ENCODE data around the gene MTCH1. TPM values are rescaled to one million over a fixed set of nuclear protein-coding genes. Genes with fewer than 3 reads are reported as not detected.

MTCH1 gene
- total and polyA plus RNA-seq, 2 experiments from 2014 or later, result 290 to 533 TPM

GRCh38 chr6:36968266-36968977 is 17.6 kb downstream of the MTCH1 start:
- peaks cover 30% of the 10 kb centered on the region for H3K36me3 ChIP-seq

GRCh38 chr6:36967757-36968156 is 18.2 kb downstream of the MTCH1 start:
- peaks cover 30% of the 10 kb centered on the region for H3K36me3 ChIP-seq

More at GRCh38 chr6:36968266-36968977, 17.6 kb downstream of the MTCH1 start:
- no peaks in the 10 kb centered on the region for H3K9me3 ChIP-seq (ENCODE audit: low read depth)
- no peak for TF ChIP-seq CTCF (IDR thresholded peaks at IDR 0.05; ENCODE audit: low read depth, low read length)
- DNase-seq (ENCODE audit: low read depth in 1 of 2, low spot score in 1 of 2), result no peak
- no peak overlapping the region for H3K27ac ChIP-seq
- H3K4me3 ChIP-seq, result no peak overlapping the region
- peaks cover 36% of the 10 kb centered on the region for H3K4me1 ChIP-seq (ENCODE audit: low read depth)
- no peaks in the 10 kb centered on the region for H3K27me3 ChIP-seq

GRCh38 chr6:36967301-36967700 is 18.7 kb downstream of the MTCH1 start:
- Histone ChIP-seq H3K27ac (no peak overlapping the region), H3K4me1 (ENCODE audit: low read depth) (peaks cover 25% of the 10 kb centered on the region), H3K4me3 (no peak overlapping the region), H3K9me3 (ENCODE audit: low read depth) (no peaks in the 10 kb centered on the region), H3K27me3 (no peaks in the 10 kb centered on the region), H3K36me3 (peaks cover 30% of the 10 kb centered on the region)
- TF ChIP-seq CTCF (IDR thresholded peaks at IDR 0.05; ENCODE audit: low read depth, low read length), result no peak
- DNase-seq (ENCODE audit: low read depth in 1 of 2, low spot score in 1 of 2), result no peak

More at GRCh38 chr6:36967757-36968156, 18.2 kb downstream of the MTCH1 start:
- Histone ChIP-seq H3K4me1 (ENCODE audit: low read depth) (peaks cover 30% of the 10 kb centered on the region), H3K27ac (no peak overlapping the region), H3K27me3 (no peaks in the 10 kb centered on the region), H3K9me3 (ENCODE audit: low read depth) (no peaks in the 10 kb centered on the region), H3K4me3 (no peak overlapping the region)
- no peak for TF ChIP-seq CTCF (IDR thresholded peaks at IDR 0.05; ENCODE audit: low read depth, low read length)
- no peak for DNase-seq (ENCODE audit: low read depth in 1 of 2, low spot score in 1 of 2)

- H3K4me3 ChIP-seq, result no peak overlapping the region
- no peaks in the 10 kb centered on the region for H3K27me3 ChIP-seq
- H3K36me3 ChIP-seq, result peaks cover 24% of the 10 kb centered on the region
- TF ChIP-seq CTCF (IDR thresholded peaks at IDR 0.05; ENCODE audit: low read depth, low read length), result no peak
- peaks cover 13% of the 10 kb centered on the region for H3K4me1 ChIP-seq (ENCODE audit: low read depth)
- no peak overlapping the region for H3K27ac ChIP-seq
- DNase-seq (ENCODE audit: low read depth in 1 of 2, low spot score in 1 of 2), result no peak
- H3K9me3 ChIP-seq (ENCODE audit: low read depth), result no peaks in the 10 kb centered on the region
Observed at GRCh38 chr6:36964908-36965307, 21.1 kb downstream of the MTCH1 start.

GRCh38 chr6:36964349-36964748 is 21.6 kb downstream of the MTCH1 start:
- Histone ChIP-seq H3K4me3 (no peak overlapping the region), H3K36me3 (peaks cover 19% of the 10 kb centered on the region), H3K9me3 (ENCODE audit: low read depth) (no peaks in the 10 kb centered on the region), H3K4me1 (ENCODE audit: low read depth) (peaks cover 16% of the 10 kb centered on the region), H3K27me3 (no peaks in the 10 kb centered on the region), H3K27ac (no peak overlapping the region)
- TF ChIP-seq CTCF (IDR thresholded peaks at IDR 0.05; ENCODE audit: low read depth, low read length), result no peak
- DNase-seq (ENCODE audit: low read depth in 1 of 2, low spot score in 1 of 2), result no peak
